ENCODE results near the gene IWS1.
A peak's percentile ranks its signal among the peaks of the same experiment; 100 is the strongest.
"Not testable (repeated sequence)": the region's sequence is repeated elsewhere in the genome, so short reads cannot be mapped to it uniquely, and the experiment has no call there.

Gene IWS1

DNA sequence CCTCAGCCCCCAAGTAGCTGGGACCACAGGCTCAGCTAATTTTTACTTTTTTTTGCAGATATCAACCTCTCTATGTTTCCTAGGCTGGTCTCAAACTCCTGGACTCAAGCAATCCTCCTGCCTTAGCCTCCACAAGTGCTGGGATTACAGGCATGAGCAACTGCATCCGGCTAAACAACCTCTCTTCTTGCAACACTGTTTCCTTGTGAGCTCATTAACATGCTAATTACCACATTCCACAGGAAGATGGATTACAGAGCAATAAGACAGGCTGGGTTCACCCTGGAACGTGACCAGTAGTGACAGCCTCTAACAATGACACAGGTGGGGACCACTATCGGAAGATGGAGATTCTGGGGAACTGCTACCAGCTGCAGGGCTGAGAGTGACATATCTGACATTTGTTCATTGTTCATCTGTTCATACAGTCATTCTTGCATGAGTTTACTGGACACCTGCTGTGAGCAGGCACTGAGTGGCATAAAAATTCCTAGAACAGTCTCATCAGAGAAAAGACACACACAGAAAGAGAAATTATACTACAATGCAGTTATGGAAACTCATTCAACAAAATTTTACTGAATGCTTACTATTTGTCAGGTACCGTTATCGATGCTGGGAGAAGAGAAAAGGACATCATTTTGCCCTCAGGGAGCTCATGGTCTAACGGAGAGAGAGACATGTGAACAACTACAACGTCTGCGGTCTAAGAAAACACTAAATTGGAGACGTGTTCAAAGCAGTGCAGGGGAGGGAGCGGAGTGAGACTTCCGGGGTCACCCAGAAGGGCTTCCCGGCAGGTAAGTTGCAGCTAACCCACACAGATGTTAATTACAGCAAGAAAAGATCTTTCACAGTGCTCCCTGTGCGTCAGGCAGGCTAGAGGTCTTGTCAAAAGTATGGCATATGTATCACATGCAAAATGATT, 70.5 kb downstream of the IWS1 start:
- no peak overlapping the region for H3K4me3 ChIP-seq (ENCODE audit: severe bottlenecking)
- H3K27ac ChIP-seq (ENCODE audit: poor library complexity, severe bottlenecking): no peak overlapping the region
- no peaks in the 10 kb centered on the region for H3K9me3 ChIP-seq (ENCODE audit: severe bottlenecking)
- ATAC-seq (ENCODE audit: low read depth) (no peak), DNase-seq (ENCODE audit: low spot score) (no peak)
- no peaks in the 10 kb centered on the region for H3K36me3 ChIP-seq (ENCODE audit: low read depth)
- TF ChIP-seq, protein P1, sequence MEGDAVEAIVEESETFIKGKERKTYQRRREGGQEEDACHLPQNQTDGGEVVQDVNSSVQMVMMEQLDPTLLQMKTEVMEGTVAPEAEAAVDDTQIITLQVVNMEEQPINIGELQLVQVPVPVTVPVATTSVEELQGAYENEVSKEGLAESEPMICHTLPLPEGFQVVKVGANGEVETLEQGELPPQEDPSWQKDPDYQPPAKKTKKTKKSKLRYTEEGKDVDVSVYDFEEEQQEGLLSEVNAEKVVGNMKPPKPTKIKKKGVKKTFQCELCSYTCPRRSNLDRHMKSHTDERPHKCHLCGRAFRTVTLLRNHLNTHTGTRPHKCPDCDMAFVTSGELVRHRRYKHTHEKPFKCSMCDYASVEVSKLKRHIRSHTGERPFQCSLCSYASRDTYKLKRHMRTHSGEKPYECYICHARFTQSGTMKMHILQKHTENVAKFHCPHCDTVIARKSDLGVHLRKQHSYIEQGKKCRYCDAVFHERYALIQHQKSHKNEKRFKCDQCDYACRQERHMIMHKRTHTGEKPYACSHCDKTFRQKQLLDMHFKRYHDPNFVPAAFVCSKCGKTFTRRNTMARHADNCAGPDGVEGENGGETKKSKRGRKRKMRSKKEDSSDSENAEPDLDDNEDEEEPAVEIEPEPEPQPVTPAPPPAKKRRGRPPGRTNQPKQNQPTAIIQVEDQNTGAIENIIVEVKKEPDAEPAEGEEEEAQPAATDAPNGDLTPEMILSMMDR (IDR thresholded peaks at IDR 0.05; ENCODE audit: poor library complexity, severe bottlenecking): no peak
- no peaks in the 10 kb centered on the region for H3K27me3 ChIP-seq (ENCODE audit: insufficient read depth, poor library complexity, severe bottlenecking)
- H3K4me1 ChIP-seq (ENCODE audit: insufficient read depth, poor library complexity, severe bottlenecking): no peaks in the 10 kb centered on the region

DNA sequence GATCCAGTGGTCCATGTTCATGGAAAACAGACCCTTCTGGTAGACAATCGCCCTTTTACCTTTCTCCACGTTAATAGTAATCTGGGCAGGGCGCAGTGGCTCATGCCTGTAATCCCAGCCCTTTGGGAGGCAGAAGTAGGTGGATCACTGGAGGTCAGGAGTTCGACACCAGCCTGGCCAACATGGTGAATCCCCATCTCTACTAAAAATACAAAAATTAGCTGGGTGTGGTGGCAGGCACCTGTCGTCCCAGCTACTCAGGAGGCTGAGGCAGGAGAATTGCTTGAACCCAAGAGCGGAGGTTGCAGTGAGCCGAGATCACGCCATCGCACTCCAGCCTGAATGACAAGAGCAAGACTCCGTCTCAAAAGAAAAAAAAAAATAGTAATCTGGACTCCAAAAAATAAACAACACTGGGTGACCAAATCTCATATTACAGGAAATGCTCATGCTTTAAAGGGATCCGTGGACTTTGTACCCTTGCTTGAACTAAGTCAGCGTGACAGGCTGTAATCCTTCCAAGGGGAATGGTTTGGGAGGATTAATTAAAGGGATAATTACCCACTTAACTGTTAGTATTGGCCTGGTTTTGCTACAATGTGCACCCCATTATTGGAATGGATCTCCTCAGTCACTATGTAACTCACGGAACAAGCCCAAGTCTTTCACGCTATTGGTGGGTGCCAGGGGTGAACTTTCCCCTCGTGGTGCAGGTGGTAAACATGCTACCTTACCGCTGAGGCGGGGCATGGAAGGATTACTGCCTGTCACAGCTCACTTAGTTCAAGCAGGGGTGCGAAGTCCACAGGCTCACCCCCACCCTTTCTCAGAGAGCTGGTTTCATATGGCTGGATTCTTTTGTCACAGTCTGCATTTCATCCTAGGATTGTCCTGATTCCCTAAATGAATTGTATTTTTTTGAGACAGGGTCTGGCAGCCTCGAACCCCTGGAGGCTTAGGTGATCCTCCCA, 71.4 kb downstream of the IWS1 start:
- ATAC-seq (ENCODE audit: low read depth) (no peak), DNase-seq (ENCODE audit: low spot score) (no peak)
- Histone ChIP-seq H3K27ac (ENCODE audit: poor library complexity, severe bottlenecking) (no peak overlapping the region), H3K36me3 (ENCODE audit: low read depth) (no peaks in the 10 kb centered on the region), H3K4me3 (ENCODE audit: severe bottlenecking) (no peak overlapping the region), H3K27me3 (ENCODE audit: insufficient read depth, poor library complexity, severe bottlenecking) (no peaks in the 10 kb centered on the region), H3K9me3 (ENCODE audit: severe bottlenecking) (no peaks in the 10 kb centered on the region), H3K4me1 (ENCODE audit: insufficient read depth, poor library complexity, severe bottlenecking) (no peaks in the 10 kb centered on the region)
- TF ChIP-seq, protein P1 (IDR thresholded peaks at IDR 0.05; ENCODE audit: poor library complexity, severe bottlenecking): no peak

DNA sequence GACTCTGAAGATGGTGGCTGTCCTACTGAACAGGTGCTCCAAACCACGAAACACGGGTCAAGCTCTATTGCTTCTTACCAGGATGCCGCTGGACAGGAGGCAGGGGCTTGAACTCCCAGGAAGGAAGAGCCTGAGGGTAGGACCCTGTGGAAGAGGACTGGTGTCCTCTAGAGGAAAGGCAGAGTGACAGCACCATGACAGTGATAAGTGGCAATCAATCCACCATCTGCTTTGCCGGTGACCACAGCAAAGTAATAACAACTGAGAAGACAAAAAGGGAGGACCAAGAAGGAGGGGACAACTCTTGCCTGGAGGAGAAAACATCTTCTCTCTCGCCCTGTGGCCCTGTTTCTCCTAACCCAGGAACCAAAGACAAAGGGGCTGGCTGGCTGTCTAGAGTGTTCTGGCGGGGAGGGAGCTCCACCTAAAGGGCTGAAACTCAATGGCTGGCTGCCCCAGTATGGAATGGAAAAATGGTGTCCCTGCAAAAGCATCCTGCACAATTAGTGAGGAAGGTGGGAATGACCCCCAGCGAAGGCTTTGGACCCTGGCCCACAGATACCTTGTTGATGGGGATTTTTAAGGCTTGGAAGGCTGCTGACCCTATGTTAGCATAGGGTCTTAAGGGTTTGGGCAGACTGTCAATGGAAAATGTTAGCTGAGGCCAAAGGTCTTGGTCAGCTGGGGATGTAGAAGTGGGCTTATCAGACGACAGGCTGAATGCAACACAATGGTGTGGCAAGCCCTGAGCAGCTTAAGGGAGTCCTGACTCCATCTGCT, 72.7 kb downstream of the IWS1 start:
- peak; percentile 52; the same call in 1 of the 3 replicates for ATAC-seq (ENCODE audit: low read depth)
- no peak overlapping the region for H3K4me3 ChIP-seq (ENCODE audit: severe bottlenecking)
- H3K9me3 ChIP-seq (ENCODE audit: severe bottlenecking): no peaks in the 10 kb centered on the region
- TF ChIP-seq, protein P1 (IDR thresholded peaks at IDR 0.05; ENCODE audit: poor library complexity, severe bottlenecking): peak; percentile 42
- no peaks in the 10 kb centered on the region for H3K27me3 ChIP-seq (ENCODE audit: insufficient read depth, poor library complexity, severe bottlenecking)
- H3K4me1 ChIP-seq (ENCODE audit: insufficient read depth, poor library complexity, severe bottlenecking): no peaks in the 10 kb centered on the region
- H3K36me3 ChIP-seq (ENCODE audit: low read depth): no peaks in the 10 kb centered on the region
- no peak overlapping the region for H3K27ac ChIP-seq (ENCODE audit: poor library complexity, severe bottlenecking)
- no peak for DNase-seq (ENCODE audit: low spot score)

DNA sequence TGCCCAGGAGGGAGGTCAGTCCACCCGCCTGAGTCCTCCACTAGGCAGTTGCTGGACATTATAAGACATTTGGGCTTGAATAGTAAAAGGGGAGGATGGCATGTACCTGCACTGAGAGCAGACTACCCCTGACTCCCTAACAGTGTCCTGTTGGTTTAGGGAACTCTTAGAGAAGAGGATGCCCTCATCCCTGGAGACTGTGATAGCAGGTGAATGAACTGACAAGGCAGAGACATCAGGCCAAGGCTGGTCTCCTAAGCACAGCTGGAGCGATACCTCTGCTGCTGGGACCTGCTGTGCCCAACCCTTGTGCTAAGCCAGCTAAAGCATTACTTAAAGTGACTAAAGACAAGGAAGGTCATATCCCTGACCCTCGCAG, 73.3 kb downstream of the IWS1 start:
- TF ChIP-seq, protein P1 (IDR thresholded peaks at IDR 0.05; ENCODE audit: poor library complexity, severe bottlenecking): no peak
- no peak overlapping the region for H3K4me3 ChIP-seq (ENCODE audit: severe bottlenecking)
- no peaks in the 10 kb centered on the region for H3K27me3 ChIP-seq (ENCODE audit: insufficient read depth, poor library complexity, severe bottlenecking)
- H3K36me3 ChIP-seq (ENCODE audit: low read depth): no peaks in the 10 kb centered on the region
- ATAC-seq (ENCODE audit: low read depth) (no peak), DNase-seq (ENCODE audit: low spot score) (no peak)
- H3K27ac ChIP-seq (ENCODE audit: poor library complexity, severe bottlenecking): no peak overlapping the region
- no peaks in the 10 kb centered on the region for H3K9me3 ChIP-seq (ENCODE audit: severe bottlenecking)
- no peaks in the 10 kb centered on the region for H3K4me1 ChIP-seq (ENCODE audit: insufficient read depth, poor library complexity, severe bottlenecking)

DNA sequence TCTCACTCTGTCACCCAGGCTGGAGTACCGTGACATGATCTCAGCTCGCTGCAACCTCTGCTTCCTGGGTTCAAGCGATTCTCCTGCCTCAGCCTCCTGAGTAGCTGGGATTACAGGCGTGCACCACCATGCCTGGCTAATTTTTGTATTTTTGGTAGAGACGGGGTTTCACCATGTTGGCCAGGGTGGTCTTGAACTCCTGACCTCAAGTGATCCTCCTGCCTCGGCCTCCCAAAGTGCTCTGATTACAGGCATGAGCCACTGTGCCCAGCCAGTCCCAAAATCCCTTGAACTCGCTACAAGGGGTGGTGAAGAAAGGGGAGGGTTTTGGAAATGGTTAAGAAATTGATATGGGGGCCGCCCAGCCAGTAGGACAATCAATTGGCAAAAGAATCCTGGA, 73.9 kb downstream of the IWS1 start:
- H3K9me3 ChIP-seq (ENCODE audit: severe bottlenecking); H3K36me3 ChIP-seq (ENCODE audit: low read depth); H3K4me3 ChIP-seq (ENCODE audit: severe bottlenecking); H3K27me3 ChIP-seq (ENCODE audit: insufficient read depth, poor library complexity, severe bottlenecking); H3K27ac ChIP-seq (ENCODE audit: poor library complexity, severe bottlenecking); ATAC-seq (ENCODE audit: low read depth); H3K4me1 ChIP-seq (ENCODE audit: insufficient read depth, poor library complexity, severe bottlenecking); DNase-seq (ENCODE audit: low spot score): not testable (repeated sequence)

Measured in RWPE2 (cell line).